ENCODE data around the gene MARCHF7.
"Not testable (repeated sequence)": the region's sequence is repeated elsewhere in the genome, so short reads cannot be mapped to it uniquely, and the experiment has no call there.

The MARCHF7 gene

GRCh38 chr2:159722580-159722979 lies 10.3 kb downstream of the MARCHF7 start:
- DNase-seq: no peak

DNA sequence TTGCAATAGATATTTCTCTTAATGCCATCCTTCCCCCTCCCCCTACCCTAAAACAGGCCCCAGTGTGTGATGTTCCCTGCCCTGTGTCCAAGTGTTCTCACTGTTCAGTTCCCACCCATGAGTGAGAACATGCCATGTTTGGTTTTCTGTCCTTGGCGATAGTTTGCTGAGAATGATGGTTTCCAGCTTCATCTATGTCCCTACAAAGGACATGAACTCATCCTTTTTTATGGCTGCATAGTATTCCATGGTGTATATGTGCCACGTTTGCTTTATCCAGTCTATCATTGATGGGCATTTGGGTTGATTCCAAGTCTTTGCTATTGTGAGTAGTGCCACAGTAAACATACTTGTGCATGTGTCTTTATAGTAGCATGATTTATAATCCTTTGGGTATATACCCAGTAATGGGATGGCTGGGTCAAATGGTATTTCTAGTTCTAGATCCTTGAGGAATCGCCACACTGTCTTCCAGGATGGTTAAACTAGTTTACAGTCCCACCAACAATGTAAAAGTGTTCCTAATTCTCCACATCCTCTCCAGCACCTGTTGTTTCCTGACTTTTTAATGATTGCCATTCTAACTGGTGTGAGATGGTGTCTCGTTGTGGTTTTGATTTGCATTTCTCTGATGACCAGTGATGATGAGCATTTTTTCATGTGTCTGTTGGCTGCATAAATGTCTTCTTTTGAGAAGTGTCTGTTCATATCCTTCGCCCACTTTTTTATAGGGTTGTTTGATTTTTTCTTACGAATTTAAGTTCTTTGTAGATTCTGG lies 12.7 kb downstream of the MARCHF7 start:
- DNase-seq: not testable (repeated sequence)

- DNase-seq: no peak
Measured at GRCh38 chr2:159725713-159726112, 13.4 kb downstream of the MARCHF7 start.

- no peak for DNase-seq
Measured at GRCh38 chr2:159728629-159729028, 16.3 kb downstream of the MARCHF7 start.

GRCh38 chr2:159735648-159736047 lies 23.3 kb downstream of the MARCHF7 start:
- no peak for DNase-seq

GRCh38 chr2:159736048-159736447 lies 23.7 kb downstream of the MARCHF7 start:
- no peak for DNase-seq

GRCh38 chr2:159737292-159737916 lies 25.1 kb downstream of the MARCHF7 start:
- no peak for DNase-seq

- no peak for DNase-seq
Measured at GRCh38 chr2:159737917-159738296, 25.6 kb downstream of the MARCHF7 start.

GRCh38 chr2:159738509-159739390 lies 26.4 kb downstream of the MARCHF7 start:
- peak; percentile 30 for DNase-seq

DNA sequence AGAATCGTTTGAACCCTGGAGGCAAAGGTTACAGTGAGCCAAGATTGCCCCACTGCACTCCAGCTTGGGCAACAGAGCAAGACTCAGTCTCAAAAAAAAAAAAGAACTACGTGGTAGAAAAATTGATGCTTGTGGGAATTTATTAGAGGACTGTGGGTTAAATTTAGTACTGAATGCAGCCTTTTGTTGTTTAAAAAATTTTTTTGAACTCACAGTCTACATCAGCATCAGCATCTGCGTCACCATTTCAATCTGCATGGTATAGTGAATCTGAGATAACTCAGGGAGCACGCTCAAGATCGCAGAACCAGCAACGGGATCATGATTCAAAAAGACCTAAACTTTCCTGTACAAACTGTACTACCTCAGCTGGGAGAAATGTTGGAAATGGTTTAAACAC lies 30.5 kb downstream of the MARCHF7 start:
- DNase-seq: no peak

- no peak for DNase-seq
Measured at GRCh38 chr2:159744363-159744762, 32.1 kb downstream of the MARCHF7 start.

- not testable (repeated sequence) for DNase-seq
Measured at GRCh38 chr2:159745237-159745636, 32.9 kb downstream of the MARCHF7 start.

GRCh38 chr2:159748089-159748488 lies 35.8 kb downstream of the MARCHF7 start:
- DNase-seq: no peak

DNA sequence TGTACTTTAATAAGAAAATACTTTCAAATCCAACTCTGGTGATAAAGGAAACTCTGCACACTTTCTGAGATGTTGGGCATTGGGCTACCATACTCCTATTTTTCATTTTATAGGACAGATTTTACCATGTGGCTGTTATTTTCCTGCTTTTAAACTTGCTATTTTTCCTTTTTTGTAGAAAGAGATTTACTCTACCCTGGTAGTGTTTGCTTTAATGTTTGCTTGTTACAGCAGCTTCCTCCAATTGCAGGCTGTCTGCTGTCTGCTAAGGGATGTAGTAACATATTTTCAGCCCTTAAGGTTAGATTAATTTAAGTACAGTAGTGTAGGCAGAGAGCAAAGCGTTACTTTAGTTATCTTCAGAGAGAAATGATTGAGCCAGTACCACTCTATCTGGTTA lies 38.6 kb downstream of the MARCHF7 start:
- no peak for DNase-seq

- DNase-seq: peak; percentile 51
Measured at GRCh38 chr2:159753797-159754196, 41.5 kb downstream of the MARCHF7 start.

DNA sequence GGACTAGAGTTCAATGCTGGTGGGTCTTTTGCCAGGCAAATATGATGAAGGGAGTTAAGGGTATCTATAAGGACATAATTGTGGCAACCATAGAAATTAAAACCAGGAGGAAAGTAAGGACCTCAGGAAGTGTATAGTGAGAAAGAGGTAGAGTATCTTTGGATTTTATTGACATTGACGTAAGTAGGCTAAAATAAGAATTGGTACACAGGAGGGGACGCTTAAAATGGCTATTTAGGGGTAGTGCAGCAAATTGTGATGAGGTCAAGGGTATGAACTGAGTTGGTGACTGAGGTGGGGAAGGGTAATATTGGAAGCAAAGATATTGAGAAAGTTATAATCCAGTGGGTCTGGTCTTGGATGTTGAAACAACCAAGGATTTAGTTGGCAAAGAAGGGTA lies 42.7 kb downstream of the MARCHF7 start:
- DNase-seq: no peak

GRCh38 chr2:159755788-159756187 lies 43.5 kb downstream of the MARCHF7 start:
- peak; percentile 50 for DNase-seq

GRCh38 chr2:159758239-159758638 lies 45.9 kb downstream of the MARCHF7 start:
- no peak for DNase-seq

GRCh38 chr2:159758686-159759085 lies 46.4 kb downstream of the MARCHF7 start:
- no peak for DNase-seq

DNA sequence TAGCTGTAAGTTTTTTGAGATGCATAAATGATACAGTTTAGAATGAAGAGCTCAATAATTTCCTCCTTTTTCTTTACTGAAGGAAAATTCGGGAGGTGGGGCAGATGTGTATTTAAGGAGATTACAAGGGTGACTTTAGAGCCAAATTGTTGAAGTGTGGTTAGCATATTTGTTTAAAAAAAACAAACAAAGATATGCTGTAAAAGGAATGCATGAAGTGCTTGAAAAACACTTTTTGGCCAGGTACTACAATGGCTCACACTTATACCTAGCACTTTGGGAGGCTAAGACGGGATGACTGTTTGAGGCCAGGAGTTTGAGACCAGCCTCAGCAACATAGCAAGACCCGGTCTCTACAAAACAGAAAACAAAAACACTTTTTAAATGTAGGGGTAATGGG lies 47.3 kb downstream of the MARCHF7 start:
- no peak for DNase-seq

GRCh38 chr2:159760326-159760725 lies 48.0 kb downstream of the MARCHF7 start:
- no peak for DNase-seq

- DNase-seq: no peak
Measured at GRCh38 chr2:159762075-159762474, 49.8 kb downstream of the MARCHF7 start.
